MM.1S (cell line): Measurements from ENCODE around the gene LACRT.

Experiments used
- DNase-seq: peaks from one replicate; pipeline ENCODE4 v3.0.0-alpha.2; 2015
- H2AFZ ChIP-seq: fragments of 300-600 bp; sonication (generic); 2 replicates; pipeline ENCODE4 v1.6.0; 2016; ENCODE audit warnings: antibody characterized with exemption, low read length
- H3F3A ChIP-seq: fragments of 300-600 bp; sonication (generic); 2 replicates; pipeline ENCODE4 v1.6.1; 2016; ENCODE audit warnings: mild to moderate bottlenecking, antibody characterized with exemption, low read length, moderate library complexity, mixed read lengths; ENCODE audit not compliant: insufficient read depth
- H3K27ac ChIP-seq: fragments of 300-600 bp; sonication (generic); 2 replicates; pipeline ENCODE4 v1.5.1; 2016; ENCODE audit warnings: mild to moderate bottlenecking, low read length
- H3K27me3 ChIP-seq: fragments of 300-600 bp; sonication (generic); replicated peaks from 2 replicates; pipeline ENCODE4 v1.6.0; 2016; ENCODE audit warnings: low read length; ENCODE audit not compliant: insufficient read depth
- H3K36me3 ChIP-seq: fragments of 300-600 bp; sonication (generic); replicated peaks from 2 replicates; pipeline ENCODE4 v1.6.1; 2016; ENCODE audit warnings: mild to moderate bottlenecking, low read length, mixed read lengths; ENCODE audit not compliant: insufficient read depth
- H3K4me1 ChIP-seq: fragments of 300-600 bp; sonication (generic); 2 replicates; pipeline ENCODE4 v1.6.1; 2016; ENCODE audit warnings: low read length, mixed read lengths
- H3K4me2 ChIP-seq: fragments of 300-600 bp; sonication (generic); 2 replicates; pipeline ENCODE4 v1.6.0; 2016; ENCODE audit warnings: low read depth, low read length
- H3K4me3 ChIP-seq: fragments of 300-600 bp; sonication (generic); 2 replicates; pipeline ENCODE4 v1.5.1; 2016; ENCODE audit warnings: low read length, mixed read lengths
- H3K79me2 ChIP-seq: fragments of 300-600 bp; sonication (generic); 2 replicates; pipeline ENCODE4 v1.6.1; 2016; ENCODE audit warnings: mixed run types, low read length, mixed read lengths
- H3K9ac ChIP-seq: fragments of 300-600 bp; sonication (generic); 2 replicates; pipeline ENCODE4 v1.6.1; 2016; ENCODE audit warnings: low read length, mixed read lengths
- H3K9me2 ChIP-seq: fragments of 300-600 bp; sonication (generic); replicated peaks from 2 replicates; pipeline ENCODE4 v1.6.1; 2016; ENCODE audit warnings: mild to moderate bottlenecking, low read length, mixed read lengths; ENCODE audit not compliant: insufficient read depth
- H3K9me3 ChIP-seq: fragments of 300-600 bp; sonication (generic); replicated peaks from 2 replicates; pipeline ENCODE4 v1.6.1; 2016; ENCODE audit warnings: mild to moderate bottlenecking, low read length, mixed read lengths; ENCODE audit not compliant: insufficient read depth
- H4K20me1 ChIP-seq: fragments of 300-600 bp; sonication (generic); 2 replicates; pipeline ENCODE4 v1.6.1; 2016; ENCODE audit warnings: mild to moderate bottlenecking, low read length, moderate library complexity, mixed read lengths; ENCODE audit not compliant: insufficient read depth
- EZH2 ChIP-seq: fragments of 300-600 bp; sonication (generic); optimal IDR thresholded peaks from 2 replicates; pipeline ENCODE3; 2017; ENCODE audit warnings: low read depth, mild to moderate bottlenecking, antibody characterized with exemption, low read length, mixed read lengths
- EZH2phosphoT487 ChIP-seq: fragments of 300-600 bp; sonication (generic); IDR thresholded peaks from 2 replicates; pipeline ENCODE4 v1.6.1; 2018; ENCODE audit warnings: antibody characterized with exemption, low read length
- TF ChIP-seq, protein P1 (sequence below): fragments of 300-600 bp; sonication (generic); IDR thresholded peaks from 2 replicates; pipeline ENCODE4 v1.5.1; 2016; ENCODE audit warnings: antibody characterized with exemption, low read length, mixed read lengths

The LACRT gene

DNA sequence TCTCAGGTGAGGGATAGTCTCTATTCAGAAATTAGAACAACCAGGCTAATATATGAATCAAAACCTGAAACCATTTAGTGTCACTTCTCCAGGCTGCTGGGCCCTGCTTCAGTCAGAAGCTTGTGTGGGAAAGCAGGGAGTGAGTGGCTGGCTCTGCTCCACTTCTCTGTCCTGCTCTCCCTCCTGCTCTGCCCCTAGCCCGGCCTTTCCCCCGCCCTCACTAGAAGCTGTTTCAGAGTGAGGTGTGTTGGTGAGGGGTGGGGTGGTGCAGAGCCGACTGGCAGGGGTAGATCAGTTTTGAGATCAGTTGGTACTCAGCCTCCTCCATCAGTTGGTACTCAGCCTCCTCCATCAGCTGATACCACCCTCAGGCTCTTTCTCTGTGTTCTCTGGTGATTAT lies 39.2 kb downstream of the LACRT start:
- no peaks in the 10 kb centered on the region for H4K20me1 ChIP-seq
- no peak overlapping the region for H3K4me3 ChIP-seq
- H3K27ac ChIP-seq: no peak overlapping the region
- peaks cover 18% of the 10 kb centered on the region for H3K4me1 ChIP-seq
- H3F3A ChIP-seq: peaks cover 9% of the 10 kb centered on the region; the same call in 1 of the 2 replicates
- H3K36me3 ChIP-seq: no peaks in the 10 kb centered on the region
- H3K79me2 ChIP-seq: no peaks in the 10 kb centered on the region
- H3K9me2 ChIP-seq: no peaks in the 10 kb centered on the region
- H3K4me2 ChIP-seq: no peak overlapping the region
- H3K9me3 ChIP-seq: no peaks in the 10 kb centered on the region
- TF ChIP-seq EZH2phosphoT487 (no peak), EZH2 (no peak)
- TF ChIP-seq, protein P1, sequence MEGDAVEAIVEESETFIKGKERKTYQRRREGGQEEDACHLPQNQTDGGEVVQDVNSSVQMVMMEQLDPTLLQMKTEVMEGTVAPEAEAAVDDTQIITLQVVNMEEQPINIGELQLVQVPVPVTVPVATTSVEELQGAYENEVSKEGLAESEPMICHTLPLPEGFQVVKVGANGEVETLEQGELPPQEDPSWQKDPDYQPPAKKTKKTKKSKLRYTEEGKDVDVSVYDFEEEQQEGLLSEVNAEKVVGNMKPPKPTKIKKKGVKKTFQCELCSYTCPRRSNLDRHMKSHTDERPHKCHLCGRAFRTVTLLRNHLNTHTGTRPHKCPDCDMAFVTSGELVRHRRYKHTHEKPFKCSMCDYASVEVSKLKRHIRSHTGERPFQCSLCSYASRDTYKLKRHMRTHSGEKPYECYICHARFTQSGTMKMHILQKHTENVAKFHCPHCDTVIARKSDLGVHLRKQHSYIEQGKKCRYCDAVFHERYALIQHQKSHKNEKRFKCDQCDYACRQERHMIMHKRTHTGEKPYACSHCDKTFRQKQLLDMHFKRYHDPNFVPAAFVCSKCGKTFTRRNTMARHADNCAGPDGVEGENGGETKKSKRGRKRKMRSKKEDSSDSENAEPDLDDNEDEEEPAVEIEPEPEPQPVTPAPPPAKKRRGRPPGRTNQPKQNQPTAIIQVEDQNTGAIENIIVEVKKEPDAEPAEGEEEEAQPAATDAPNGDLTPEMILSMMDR: no peak
- H2AFZ ChIP-seq: no peak overlapping the region
- H3K9ac ChIP-seq: no peak overlapping the region
- no peaks in the 10 kb centered on the region for H3K27me3 ChIP-seq
- DNase-seq: no peak

DNA sequence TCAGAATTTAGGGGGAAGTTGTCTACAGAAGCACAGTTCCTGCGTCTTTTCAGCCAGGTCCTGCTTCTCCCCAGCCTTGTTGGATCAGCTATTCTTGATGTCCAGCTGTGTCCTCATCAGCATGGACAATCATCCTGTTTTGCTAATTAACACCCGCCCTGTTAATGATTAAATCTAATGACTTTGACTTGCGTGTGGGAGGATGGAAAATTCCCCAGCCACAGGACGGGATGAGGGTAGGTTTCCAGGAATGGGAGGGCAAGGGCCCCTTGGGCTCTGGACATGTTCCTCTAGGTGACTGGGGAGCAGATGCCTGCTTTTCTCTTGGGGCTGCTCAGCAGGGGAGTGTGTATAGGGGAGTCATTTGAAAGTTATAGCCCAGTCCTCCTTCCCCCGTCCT lies 41.0 kb downstream of the LACRT start:
- H3F3A ChIP-seq: peaks cover 9% of the 10 kb centered on the region; the same call in 1 of the 2 replicates
- H3K79me2 ChIP-seq: no peaks in the 10 kb centered on the region
- TF ChIP-seq EZH2phosphoT487 (no peak), EZH2 (no peak)
- TF ChIP-seq, protein P1: no peak
- no peaks in the 10 kb centered on the region for H3K9me2 ChIP-seq
- no peaks in the 10 kb centered on the region; the same call in 1 of the 2 replicates for H3K27me3 ChIP-seq
- no peak for DNase-seq
- no peaks in the 10 kb centered on the region for H4K20me1 ChIP-seq
- H3K36me3 ChIP-seq: no peaks in the 10 kb centered on the region
- no peak overlapping the region for H2AFZ ChIP-seq
- no peak overlapping the region for H3K9ac ChIP-seq
- H3K27ac ChIP-seq: no peak overlapping the region
- H3K4me1 ChIP-seq: peaks cover 21% of the 10 kb centered on the region
- H3K9me3 ChIP-seq: no peaks in the 10 kb centered on the region
- H3K4me2 ChIP-seq: no peak overlapping the region
- H3K4me3 ChIP-seq: no peak overlapping the region

DNA sequence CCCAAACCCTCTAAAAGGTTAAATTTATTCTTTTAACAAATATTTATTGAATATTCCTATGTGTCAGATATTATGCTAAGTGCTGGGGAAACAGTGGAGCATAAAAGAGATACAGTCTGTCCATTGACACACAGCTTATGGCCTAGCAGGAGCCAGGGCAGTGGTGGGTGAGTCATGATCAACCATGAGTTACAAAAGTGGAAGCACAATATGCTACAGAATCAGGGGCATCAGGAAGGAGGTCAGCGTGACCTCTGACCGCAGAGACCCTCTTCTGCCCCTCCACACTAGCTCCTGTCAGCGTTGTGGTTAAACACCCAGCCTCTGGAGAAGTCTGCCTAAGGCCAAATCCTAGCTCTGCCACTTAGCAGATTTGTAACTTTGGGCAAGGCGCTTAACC lies 41.6 kb downstream of the LACRT start:
- no peak overlapping the region for H3K27ac ChIP-seq
- TF ChIP-seq EZH2phosphoT487 (no peak), EZH2 (no peak)
- TF ChIP-seq, protein P1: no peak
- H3K4me3 ChIP-seq: no peak overlapping the region
- no peak for DNase-seq
- H2AFZ ChIP-seq: no peak overlapping the region
- H3K9me2 ChIP-seq: no peaks in the 10 kb centered on the region
- H3K9me3 ChIP-seq: no peaks in the 10 kb centered on the region
- H3K79me2 ChIP-seq: no peaks in the 10 kb centered on the region
- no peaks in the 10 kb centered on the region; the same call in 1 of the 2 replicates for H3K27me3 ChIP-seq
- no peak overlapping the region for H3K9ac ChIP-seq
- H3K4me2 ChIP-seq: no peak overlapping the region
- peaks cover 9% of the 10 kb centered on the region; the same call in 1 of the 2 replicates for H3F3A ChIP-seq
- no peaks in the 10 kb centered on the region for H3K36me3 ChIP-seq
- H4K20me1 ChIP-seq: no peaks in the 10 kb centered on the region
- peaks cover 21% of the 10 kb centered on the region for H3K4me1 ChIP-seq
